ENCODE results near the gene PRADC1. TPM values are rescaled to one million over a fixed set of nuclear protein-coding genes. Genes with fewer than 3 reads are reported as not detected.
"Not testable (repeated sequence)": the region's sequence is repeated elsewhere in the genome, so short reads cannot be mapped to it uniquely, and the experiment has no call there.

The PRADC1 gene
- polyA plus RNA-seq, 3 donors from 2014 or later, result 34.1 to 70.2 (median 62.6) TPM

DNA sequence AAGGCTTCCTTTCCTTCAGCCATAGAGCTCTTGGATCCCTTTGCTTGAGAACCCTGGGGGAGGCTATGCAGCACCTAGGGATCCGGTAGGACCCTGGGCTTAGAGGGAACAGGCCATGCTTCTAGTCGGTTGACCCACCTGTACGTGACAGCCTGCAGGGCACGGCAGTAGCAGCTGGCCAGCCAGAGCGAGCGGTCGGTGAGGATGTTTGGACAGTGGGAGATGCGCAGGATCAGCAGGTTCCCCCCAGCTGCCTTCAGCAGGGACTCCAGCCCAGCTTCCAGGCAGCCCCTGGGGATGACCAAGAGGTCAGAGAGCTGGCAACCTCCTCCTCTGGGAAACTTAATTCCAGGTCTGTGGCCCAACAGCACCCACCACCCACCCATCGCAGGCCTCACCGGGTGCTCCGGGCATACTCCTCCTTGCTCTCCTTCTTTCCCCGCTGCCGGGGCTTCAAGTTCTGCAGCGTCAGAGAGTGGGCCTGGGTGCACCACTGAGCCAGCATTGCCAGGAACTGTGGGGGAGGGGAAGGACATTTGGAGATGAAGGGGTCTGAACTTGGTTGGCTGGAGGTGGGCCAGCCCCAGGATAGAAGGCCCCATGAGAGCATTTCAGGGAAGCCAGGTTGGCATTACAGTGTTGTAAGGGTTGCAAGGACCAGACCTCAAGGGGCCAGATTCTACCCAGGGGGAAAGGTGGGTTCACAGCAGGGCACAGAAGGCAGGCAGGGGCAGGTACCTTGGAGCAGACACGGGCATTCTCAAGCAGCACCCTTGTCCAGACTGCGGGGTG is 30.7 kb upstream of the PRADC1 start:
- Mint-ChIP-seq H3K27ac (no peak overlapping the region), H3K4me1 (peaks cover 6 to 11% of the 10 kb centered on the region in 2 donors), H3K9me3 (no peaks in the 10 kb centered on the region), H3K4me3 (no peak overlapping the region), H3K36me3 (peaks cover 0 to 5% (median 0%) of the 10 kb centered on the region in 3 donors), H3K27me3 (ENCODE audit: low read depth in 3 of 3) (peaks cover 0 to 5% (median 2%) of the 10 kb centered on the region in 3 donors)
- no peak for DNase-seq

DNA sequence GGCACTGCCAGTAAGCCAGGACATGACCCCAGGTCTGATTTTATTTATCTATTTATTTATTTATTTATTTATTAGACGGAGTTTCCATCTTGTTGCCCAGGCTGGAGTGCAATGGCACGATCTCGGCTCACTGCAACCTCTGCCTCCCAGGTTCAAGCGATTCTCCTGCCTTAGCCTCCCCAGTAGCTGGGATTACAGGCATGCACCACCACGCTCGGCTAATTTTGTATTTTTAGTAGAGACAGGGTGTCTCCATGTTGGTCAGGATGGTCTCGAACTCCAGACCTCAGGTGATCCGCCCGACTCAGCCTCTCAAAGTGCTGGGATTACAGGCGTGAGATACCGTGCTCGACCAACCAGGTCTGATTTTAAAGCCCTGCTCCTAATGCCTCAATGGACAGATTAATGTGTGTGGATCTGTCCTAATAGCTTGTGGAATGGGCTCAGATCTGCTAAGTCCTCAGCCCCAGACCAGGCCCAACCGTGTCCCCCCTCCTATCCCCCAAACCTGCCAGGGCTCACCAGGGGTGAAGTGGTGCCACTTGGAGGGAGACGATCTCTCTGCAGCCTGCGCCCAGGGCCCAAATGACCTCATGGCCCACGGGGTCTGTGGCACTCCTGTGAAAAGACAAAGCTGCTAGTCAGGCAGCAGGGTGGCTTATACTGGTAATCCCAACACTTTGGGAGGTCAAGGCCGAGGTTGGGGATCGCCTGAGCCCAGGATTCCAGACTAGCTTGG is 29.8 kb upstream of the PRADC1 start:
- not testable (repeated sequence) for H3K4me3 Mint-ChIP-seq; H3K27me3 Mint-ChIP-seq (ENCODE audit: low read depth in 3 of 3); DNase-seq; H3K4me1 Mint-ChIP-seq; H3K9me3 Mint-ChIP-seq; H3K27ac Mint-ChIP-seq; H3K36me3 Mint-ChIP-seq

DNA sequence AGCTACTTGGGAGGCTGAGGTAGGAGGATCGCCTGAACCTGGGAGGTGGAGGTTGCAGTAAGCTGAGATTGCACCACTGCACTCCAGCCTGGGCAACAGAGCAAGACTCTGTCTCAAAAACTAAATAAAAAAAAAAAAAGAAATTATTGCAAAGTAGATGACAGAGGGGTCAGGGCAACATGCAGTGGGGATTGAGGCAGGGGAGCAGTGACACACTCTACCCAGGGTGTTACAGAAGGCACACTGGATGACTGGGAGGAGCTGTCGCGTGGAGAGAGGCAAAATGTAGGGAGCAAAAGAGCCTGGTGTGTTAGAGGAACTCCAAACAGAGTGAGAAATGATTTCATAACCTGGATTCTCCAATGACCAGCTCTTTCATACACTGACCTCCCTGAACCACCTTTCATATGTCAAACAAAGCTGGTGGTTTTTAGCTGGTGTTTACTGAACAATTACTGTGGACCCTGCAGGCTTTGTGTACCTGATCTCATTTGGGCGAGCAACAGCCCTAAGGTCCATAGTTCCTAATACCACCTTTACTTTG is 29.1 kb upstream of the PRADC1 start:
- Mint-ChIP-seq H3K27me3 (ENCODE audit: low read depth in 3 of 3) (peaks cover 0 to 2% (median 0%) of the 10 kb centered on the region in 3 donors), H3K27ac (no peak overlapping the region), H3K9me3 (no peaks in the 10 kb centered on the region), H3K4me3 (no peak overlapping the region), H3K36me3 (peaks cover 0 to 5% (median 0%) of the 10 kb centered on the region in 3 donors), H3K4me1 (peaks cover 0 to 2% of the 10 kb centered on the region in 2 donors)
- DNase-seq, result no peak

DNA sequence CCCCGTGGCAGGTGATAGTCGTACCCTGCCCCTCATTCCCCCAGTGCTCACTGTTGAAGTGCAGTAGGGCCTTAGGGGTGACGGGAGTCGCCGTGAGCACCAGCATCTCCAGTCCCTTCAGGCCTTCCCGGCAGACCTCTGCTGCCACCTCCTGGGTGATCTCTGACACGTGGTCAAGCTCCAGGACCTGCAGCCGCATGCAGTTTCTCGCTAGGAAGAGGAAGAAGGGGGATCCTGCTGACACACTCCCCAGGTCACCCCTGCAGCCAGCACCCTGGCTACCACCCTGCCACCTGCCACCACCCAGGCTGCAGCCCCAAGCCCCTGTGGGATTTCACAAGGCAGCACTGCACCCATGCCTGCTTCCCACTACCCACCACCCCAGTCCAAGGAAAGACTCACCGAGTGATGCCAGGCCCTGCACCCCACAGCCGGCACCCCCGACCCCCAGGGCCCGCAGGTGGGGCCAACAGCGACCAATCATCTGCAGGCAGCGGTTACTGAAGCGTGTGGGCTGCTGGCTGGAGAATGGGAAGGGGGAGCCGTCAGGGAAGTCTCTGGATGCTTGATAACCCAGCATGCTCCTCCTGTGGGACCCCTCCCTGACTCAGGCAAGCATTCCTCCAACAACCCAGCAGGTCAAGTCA is 27.4 kb upstream of the PRADC1 start:
- H3K4me1 Mint-ChIP-seq, result no peaks in the 10 kb centered on the region
- no peaks in the 10 kb centered on the region for H3K9me3 Mint-ChIP-seq
- H3K36me3 Mint-ChIP-seq, result no peaks in the 10 kb centered on the region
- H3K27me3 Mint-ChIP-seq (ENCODE audit: low read depth in 3 of 3), result peaks cover 0 to 2% (median 0%) of the 10 kb centered on the region in 3 donors
- no peak overlapping the region for H3K27ac Mint-ChIP-seq
- DNase-seq, result no peak
- no peak overlapping the region for H3K4me3 Mint-ChIP-seq

DNA sequence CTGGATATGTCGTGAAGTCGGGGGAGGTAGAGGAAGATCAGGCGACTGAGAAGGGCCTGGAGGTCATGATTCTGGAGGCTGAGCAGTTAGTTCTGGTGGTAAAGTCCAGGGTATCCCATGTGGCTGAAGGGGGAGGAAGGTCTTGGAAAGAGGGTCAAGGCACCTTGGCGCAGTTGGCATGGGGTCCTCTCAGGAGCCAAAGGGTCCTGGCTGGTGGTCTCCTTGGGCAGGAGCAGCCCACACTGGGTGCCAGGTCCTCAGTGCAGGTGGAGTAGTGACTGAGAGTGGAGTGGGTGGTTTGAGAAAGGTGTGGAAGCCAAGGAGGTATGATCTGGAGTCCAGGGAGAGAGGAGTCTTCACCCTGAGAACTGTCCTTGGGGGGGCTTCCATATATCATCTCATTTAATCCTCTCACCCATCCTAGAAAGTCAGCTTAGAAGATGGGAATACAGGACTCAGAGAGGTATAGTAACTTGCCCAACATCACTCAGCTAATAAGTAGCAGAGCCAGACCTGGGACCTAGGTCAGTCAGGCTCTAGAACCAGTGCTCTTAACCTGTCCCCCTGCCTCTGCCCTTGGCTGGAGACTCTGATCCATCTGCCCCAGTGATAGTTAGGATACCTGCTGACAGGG is 26.8 kb upstream of the PRADC1 start:
- Mint-ChIP-seq H3K4me3 (no peak overlapping the region), H3K27ac (no peak overlapping the region), H3K4me1 (no peaks in the 10 kb centered on the region), H3K36me3 (no peaks in the 10 kb centered on the region), H3K27me3 (ENCODE audit: low read depth in 3 of 3) (peaks cover 0 to 2% (median 0%) of the 10 kb centered on the region in 3 donors), H3K9me3 (no peaks in the 10 kb centered on the region)
- DNase-seq, result no peak

DNA sequence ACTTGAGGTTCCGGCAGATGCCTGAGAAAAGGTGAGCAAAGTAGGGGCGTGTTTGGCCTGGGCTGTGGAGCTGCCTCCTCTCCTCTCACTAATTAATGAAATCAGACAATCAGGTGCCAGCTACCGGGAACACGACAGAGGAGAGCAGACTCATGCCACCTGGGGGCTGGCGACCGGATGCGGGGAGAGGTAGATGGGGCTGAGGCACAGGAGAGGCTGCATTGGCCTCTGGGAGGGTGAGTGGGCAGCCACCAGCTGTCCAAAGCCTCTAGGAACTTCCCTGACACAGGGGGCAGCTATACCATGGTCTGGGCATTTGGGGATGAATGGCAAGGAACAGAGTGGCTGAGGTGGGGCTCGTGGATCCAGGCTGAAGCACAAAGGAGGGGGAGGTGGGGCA is 26.2 kb upstream of the PRADC1 start:
- H3K27me3 Mint-ChIP-seq (ENCODE audit: low read depth in 3 of 3), result peaks cover 0 to 2% (median 0%) of the 10 kb centered on the region in 3 donors
- no peaks in the 10 kb centered on the region for H3K4me1 Mint-ChIP-seq
- no peak overlapping the region for H3K4me3 Mint-ChIP-seq
- no peak overlapping the region for H3K27ac Mint-ChIP-seq
- H3K36me3 Mint-ChIP-seq, result no peaks in the 10 kb centered on the region
- H3K9me3 Mint-ChIP-seq, result no peaks in the 10 kb centered on the region
- no peak for DNase-seq

DNA sequence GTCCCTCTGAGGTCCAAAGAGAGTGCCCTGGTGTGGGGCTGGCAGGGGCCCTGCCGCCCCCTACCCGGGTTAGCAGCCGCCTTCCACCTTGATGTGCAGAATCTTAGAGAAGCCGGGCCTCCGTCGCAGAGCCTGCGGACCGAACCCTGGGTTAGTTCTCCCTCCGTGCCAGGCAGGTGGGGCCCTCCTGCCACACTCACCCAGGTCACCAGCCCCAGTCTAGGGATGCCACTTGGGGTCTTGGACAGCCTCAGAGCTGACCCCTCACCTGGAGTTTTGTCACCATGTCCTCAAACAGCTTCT is 25.8 kb upstream of the PRADC1 start:
- Mint-ChIP-seq H3K27ac (no peak overlapping the region), H3K4me3 (no peak overlapping the region), H3K27me3 (ENCODE audit: low read depth in 3 of 3) (peaks cover 0 to 2% (median 0%) of the 10 kb centered on the region in 3 donors), H3K9me3 (no peaks in the 10 kb centered on the region), H3K36me3 (peaks cover 0 to 2% (median 0%) of the 10 kb centered on the region in 3 donors), H3K4me1 (no peaks in the 10 kb centered on the region)
- DNase-seq, result no peak

DNA sequence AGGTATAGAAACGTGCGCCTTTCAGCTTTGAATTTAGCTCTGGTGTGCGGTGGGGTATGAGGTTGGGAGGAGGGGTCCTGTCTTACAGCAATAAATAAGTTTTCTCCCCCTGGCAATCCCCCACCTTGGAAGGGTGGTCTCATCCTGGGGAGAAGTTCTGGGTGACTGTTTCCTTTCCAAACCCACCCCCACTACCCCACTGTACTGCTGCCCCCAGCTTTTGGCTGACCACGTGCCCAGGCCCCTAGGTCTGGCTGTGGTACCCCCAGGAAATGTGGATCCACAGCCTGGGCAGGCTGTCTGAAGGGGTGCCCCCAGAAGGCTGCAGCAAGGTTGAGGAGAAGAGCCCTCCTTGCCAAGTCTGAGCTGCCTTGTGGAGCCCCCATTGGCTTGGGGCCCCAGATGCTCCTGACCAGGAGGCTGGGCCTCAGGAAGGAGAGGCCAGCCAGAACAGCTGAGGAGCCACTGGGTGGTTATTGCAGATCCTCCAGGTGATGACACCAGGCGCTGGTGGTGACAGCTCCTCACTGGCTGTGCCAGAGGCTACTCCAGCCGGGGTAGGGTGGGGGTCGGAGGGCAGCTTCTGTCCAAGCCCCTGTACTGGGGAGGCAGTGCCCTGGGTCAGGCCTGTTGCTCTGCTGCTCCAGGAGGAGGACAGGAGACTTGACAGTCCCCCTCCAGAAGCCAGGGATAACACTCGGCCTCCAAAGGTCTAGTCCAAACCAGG is 25.3 kb upstream of the PRADC1 start:
- H3K9me3 Mint-ChIP-seq, result no peaks in the 10 kb centered on the region

DNA sequence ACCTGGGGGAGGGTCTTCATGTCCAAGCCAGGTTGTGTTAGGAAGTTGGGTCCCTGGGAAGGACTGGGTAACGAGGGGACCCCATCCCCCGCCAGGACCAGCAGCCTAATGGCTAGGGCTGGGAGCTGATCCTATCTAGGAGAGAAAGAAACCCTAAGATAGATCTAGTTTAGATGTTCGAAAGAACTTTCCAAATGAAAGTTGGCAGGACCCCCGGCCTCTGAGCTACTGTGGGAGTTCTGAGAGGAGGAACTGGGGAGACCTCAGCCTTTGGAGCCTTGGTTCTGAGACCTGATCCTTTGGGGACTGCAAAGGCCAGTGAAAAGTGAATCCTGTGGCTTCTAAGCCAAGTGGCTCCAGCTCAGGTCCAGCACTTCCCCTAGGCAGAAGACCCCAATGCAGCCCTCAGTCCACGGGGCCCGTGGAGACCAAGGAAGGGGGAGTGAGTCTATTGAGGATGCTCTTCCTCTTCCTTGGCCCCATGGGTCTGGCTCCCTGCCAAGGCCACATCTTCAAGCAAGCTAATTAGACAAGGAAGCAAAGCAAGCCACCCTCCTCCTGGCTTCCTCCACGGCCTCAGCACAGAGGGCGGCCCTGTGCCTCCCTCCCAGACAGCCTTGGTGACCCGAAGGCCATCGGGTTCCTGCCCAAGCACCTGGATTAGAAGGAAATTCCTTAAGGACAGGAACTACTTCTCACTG is 24.5 kb upstream of the PRADC1 start:
- Mint-ChIP-seq H3K36me3 (peaks cover 6 to 13% (median 8%) of the 10 kb centered on the region in 3 donors), H3K9me3 (no peaks in the 10 kb centered on the region), H3K4me1 (no peaks in the 10 kb centered on the region), H3K27me3 (ENCODE audit: low read depth in 3 of 3) (no peaks in the 10 kb centered on the region), H3K27ac (no peak overlapping the region), H3K4me3 (no peak overlapping the region)
- DNase-seq, result no peak

More for the DNA sequence above, 25.3 kb upstream of the PRADC1 start:
- Mint-ChIP-seq H3K4me3 (no peak overlapping the region), H3K36me3 (peaks cover under 1 to 7% (median 2%) of the 10 kb centered on the region in 3 donors), H3K27me3 (ENCODE audit: low read depth in 3 of 3) (peaks cover 0 to under 1% (median 0%) of the 10 kb centered on the region in 3 donors), H3K4me1 (no peaks in the 10 kb centered on the region), H3K27ac (no peak overlapping the region)
- DNase-seq, result no peak

DNA sequence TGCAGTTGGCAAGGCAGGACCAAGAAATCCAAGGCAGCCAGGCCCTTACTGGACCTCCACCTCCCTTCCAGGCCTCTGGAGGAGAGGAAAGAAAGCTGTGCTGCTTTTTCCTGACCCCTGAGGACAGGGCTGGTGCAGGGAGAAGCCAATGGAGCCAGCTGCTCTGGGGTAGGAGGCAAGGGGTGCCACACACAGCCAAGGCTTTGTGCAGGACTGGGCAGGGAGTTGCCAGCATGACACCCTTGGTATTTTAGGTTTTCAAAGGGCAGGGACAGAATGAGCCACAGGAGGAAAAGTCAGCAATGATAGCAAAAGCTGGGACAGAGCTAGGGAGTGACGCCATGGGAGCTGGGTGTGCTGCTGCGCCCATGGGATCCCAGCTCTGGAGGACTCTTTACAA is 24.0 kb upstream of the PRADC1 start:
- no peak for DNase-seq
- Mint-ChIP-seq H3K4me3 (no peak overlapping the region), H3K27me3 (ENCODE audit: low read depth in 3 of 3) (no peaks in the 10 kb centered on the region), H3K36me3 (peaks cover 10 to 18% (median 11%) of the 10 kb centered on the region in 3 donors), H3K27ac (peak overlapping the region in 2 of 6 donors; percentile 25 to 60), H3K9me3 (no peaks in the 10 kb centered on the region), H3K4me1 (no peaks in the 10 kb centered on the region)

DNA sequence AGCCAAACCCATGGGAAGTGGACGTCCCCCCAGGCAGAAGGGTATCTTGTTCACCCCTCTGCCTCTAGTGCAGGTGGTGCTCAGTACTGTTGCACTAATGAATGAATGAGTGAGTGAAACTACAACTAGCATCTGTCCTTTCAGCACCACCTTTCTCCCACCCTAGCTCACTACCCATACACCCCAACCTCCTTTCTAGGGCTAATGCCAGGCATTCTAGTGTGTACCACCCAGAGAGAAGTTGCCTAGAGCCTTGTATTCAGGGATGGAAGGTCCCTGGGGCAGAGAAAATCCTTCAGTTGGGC is 23.5 kb upstream of the PRADC1 start:
- no peak for DNase-seq
- H3K4me3 Mint-ChIP-seq, result no peak overlapping the region

DNA sequence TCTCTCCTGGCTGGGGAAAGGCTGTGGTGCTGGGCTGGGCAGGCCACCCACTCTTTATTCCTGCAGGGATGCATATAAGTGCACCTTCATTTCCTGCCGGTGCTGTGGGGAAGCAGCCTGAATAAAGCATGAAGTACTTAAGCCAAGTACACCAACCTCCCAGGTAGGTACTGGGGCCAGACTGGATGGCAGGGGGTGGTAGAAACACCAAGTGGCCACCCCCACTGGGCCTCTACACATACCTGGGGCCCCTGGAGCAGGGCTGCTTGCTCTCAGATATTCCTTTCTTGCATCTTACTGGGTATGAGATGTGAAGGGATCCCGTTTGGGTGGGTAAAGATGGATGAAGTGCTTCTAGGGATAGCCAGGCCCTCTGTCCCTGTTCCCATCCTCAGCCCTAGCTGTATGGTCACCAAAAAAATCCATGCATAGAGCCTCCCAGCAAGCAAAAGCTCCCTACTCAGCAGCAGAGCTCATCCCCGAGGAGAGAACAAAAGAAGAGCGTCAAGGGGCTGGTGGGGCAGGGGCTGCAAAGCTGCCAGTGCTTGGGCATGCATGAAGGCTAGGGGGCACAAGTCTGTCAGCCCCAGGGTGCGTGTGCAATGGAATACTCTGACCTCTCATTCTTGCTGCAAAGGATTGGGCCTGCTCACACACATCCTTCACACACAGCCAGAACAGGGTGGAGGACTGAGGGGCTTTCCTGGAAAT is 23.0 kb upstream of the PRADC1 start:
- Mint-ChIP-seq H3K9me3 (no peaks in the 10 kb centered on the region), H3K27ac (peak overlapping the region in 1 of 6 donors; percentile 58), H3K36me3 (peaks cover 11 to 19% (median 13%) of the 10 kb centered on the region in 3 donors), H3K4me3 (no peak overlapping the region), H3K27me3 (ENCODE audit: low read depth in 3 of 3) (peaks cover 0 to 2% (median 0%) of the 10 kb centered on the region in 3 donors), H3K4me1 (no peaks in the 10 kb centered on the region)
- no peak for DNase-seq

More for the DNA sequence above, 23.5 kb upstream of the PRADC1 start:
- Mint-ChIP-seq H3K27ac (peak overlapping the region in 2 of 6 donors; percentile 9 to 25), H3K9me3 (no peaks in the 10 kb centered on the region), H3K4me1 (no peaks in the 10 kb centered on the region), H3K27me3 (ENCODE audit: low read depth in 3 of 3) (no peaks in the 10 kb centered on the region), H3K36me3 (peaks cover 11 to 18% (median 13%) of the 10 kb centered on the region in 3 donors)
